PC-9 (cell line): ENCODE measurements around the gene PKN3.

Experiments used
- CTCF ChIP-seq: fragments of 200-600 bp; sonication (generic); conservative IDR thresholded peaks from 2 replicates; pipeline ENCODE4 v1.6.1; 2017; ENCODE audit warnings: mixed run types, antibody characterized with exemption, mild to moderate bottlenecking, moderate library complexity
- EZH2 ChIP-seq: fragments of 200-600 bp; sonication (generic); IDR thresholded peaks from 2 replicates; pipeline ENCODE4 v1.8.0; 2017; ENCODE audit warnings: antibody characterized with exemption, low read depth

- no peak for TF ChIP-seq CTCF
- no peak for TF ChIP-seq EZH2
These were observed 40.1 kb downstream of the PKN3 start for GRCh38 chr9:128742401-128742800.
